ENCODE measurements around the gene ANG. TPM values are rescaled to one million over a fixed set of nuclear protein-coding genes. Genes with fewer than 3 reads are reported as not detected.

Gene ANG
- total and polyA plus RNA-seq, 3 experiments from 2014 or later = 0.39 to 1.4 (median 0.58) TPM

- Mint-ChIP-seq H3K27ac (no peak overlapping the region), H3K4me1 (peaks cover 6 to 10% (median 9%) of the 10 kb centered on the region in 3 donors)
- POLR2A ChIA-PET = interaction anchor here (1.3 to 4.4 kb wide), 5 partner anchors 20 to 342 kb away, joined by 4 to 31 read pairs (median 7); partner anchors contain the start of genes PARP2 and PIP4P1
Measured at GRCh38 chr14:20683125-20683890, 5.3 kb upstream of the ANG start.

GRCh38 chr14:20683891-20684661 lies 4.5 kb upstream of the ANG start, which contains the start of gene RNASE4:
Gene RNASE4, plus strand, starts transcription at chr14:20684560. Its CDS starts 14,812 bp downstream, at chr14:20699372.
- ChIA-PET CTCF (interaction anchor here (0.9 to 4.7 kb wide), 8 partner anchors 21 to 356 kb away, joined by 3 to 34 read pairs (median 8); partner anchors contain the start of gene PARP2), POLR2A (interaction anchor here (0.7 to 4.4 kb wide), 5 partner anchors 21 to 341 kb away, joined by 3 to 31 read pairs (median 7); partner anchors contain the start of genes PARP2 and PIP4P1)
- H3K27ac ChIP-seq (ENCODE audit: low read depth, low read length) = peak within 1 kb of the TSS; percentile 96
- H3K9me3 ChIP-seq (ENCODE audit: low read length) = no peaks in the 10 kb centered on the region
- peak within 1 kb of the TSS in 5 of 8 donors; percentile 30 to 93 (median 55) for H3K27ac Mint-ChIP-seq
- no peaks in the 10 kb centered on the region for H3K9me3 Mint-ChIP-seq
- no peaks in the 10 kb centered on the region for H3K27me3 ChIP-seq (ENCODE audit: insufficient read depth, low read length, poor library complexity, severe bottlenecking)
- H3K36me3 Mint-ChIP-seq = peaks cover 0 to 5% (median 0%) of the 10 kb centered on the region in 3 donors
- peaks cover 0 to 4% of the 10 kb centered on the region in 2 donors for H3K27me3 Mint-ChIP-seq
- H3K4me1 Mint-ChIP-seq = peaks cover 6 to 10% (median 9%) of the 10 kb centered on the region in 3 donors
- peak within 1 kb of the TSS; percentile 97 for H3K4me3 ChIP-seq (ENCODE audit: low read length)
- no peak within 1 kb of the TSS for H3K4me3 Mint-ChIP-seq
- peaks cover 25% of the 10 kb centered on the region for H3K4me1 ChIP-seq (ENCODE audit: insufficient read depth, low read length)
- DNase-seq = peak; percentile 64 to 88 (median 82)
- H3K36me3 ChIP-seq (ENCODE audit: insufficient read depth, low read length) = no peaks in the 10 kb centered on the region

More at GRCh38 chr14:20683125-20683890, 5.3 kb upstream of the ANG start:
- peak overlapping the region; percentile 97 for H3K4me3 ChIP-seq (ENCODE audit: low read length)
- H3K9me3 ChIP-seq (ENCODE audit: low read length) = no peaks in the 10 kb centered on the region
- CTCF ChIA-PET = interaction anchor here (0.9 to 4.7 kb wide), 10 partner anchors 15 to 355 kb away, joined by 3 to 35 read pairs (median 8); partner anchors contain the start of gene PARP2
- DNase-seq = peak; percentile 48 to 84 (median 78)
- H3K36me3 ChIP-seq (ENCODE audit: insufficient read depth, low read length) = no peaks in the 10 kb centered on the region
- H3K9me3 Mint-ChIP-seq = no peaks in the 10 kb centered on the region
- H3K4me3 Mint-ChIP-seq = no peak overlapping the region
- H3K27ac ChIP-seq (ENCODE audit: low read depth, low read length) = peak overlapping the region; percentile 96
- peaks cover 0 to 4% of the 10 kb centered on the region in 2 donors for H3K27me3 Mint-ChIP-seq
- peaks cover 0 to 5% (median 0%) of the 10 kb centered on the region in 3 donors for H3K36me3 Mint-ChIP-seq
- H3K4me1 ChIP-seq (ENCODE audit: insufficient read depth, low read length) = peaks cover 25% of the 10 kb centered on the region
- no peaks in the 10 kb centered on the region for H3K27me3 ChIP-seq (ENCODE audit: insufficient read depth, low read length, poor library complexity, severe bottlenecking)

- ChIA-PET POLR2A (interaction anchor here (0.7 to 4.4 kb wide), 3 partner anchors 72 to 75 kb away, joined by 3 to 31 read pairs (median 3); no protein-coding TSS in a partner anchor), CTCF (interaction anchor here (1.1 to 2.7 kb wide), 5 partner anchors 22 to 342 kb away, joined by 4 to 10 read pairs (median 7); partner anchors contain the start of gene PARP2)
- Mint-ChIP-seq H3K36me3 (peaks cover 0 to 5% (median 0%) of the 10 kb centered on the region in 3 donors), H3K27me3 (peaks cover 0 to 4% of the 10 kb centered on the region in 2 donors), H3K9me3 (no peaks in the 10 kb centered on the region), H3K4me1 (peaks cover 6 to 10% (median 9%) of the 10 kb centered on the region in 3 donors), H3K4me3 (no peak overlapping the region), H3K27ac (peak overlapping the region in 5 of 8 donors; percentile 30 to 93 (median 55))
- peaks cover 22% of the 10 kb centered on the region for H3K4me1 ChIP-seq (ENCODE audit: insufficient read depth, low read length)
- H3K27me3 ChIP-seq (ENCODE audit: insufficient read depth, low read length, poor library complexity, severe bottlenecking) = no peaks in the 10 kb centered on the region
- DNase-seq = no peak
- no peaks in the 10 kb centered on the region for H3K36me3 ChIP-seq (ENCODE audit: insufficient read depth, low read length)
- peak overlapping the region; percentile 97 for H3K4me3 ChIP-seq (ENCODE audit: low read length)
- H3K9me3 ChIP-seq (ENCODE audit: low read length) = no peaks in the 10 kb centered on the region
- H3K27ac ChIP-seq (ENCODE audit: low read depth, low read length) = no peak overlapping the region
Measured at GRCh38 chr14:20684662-20685456, 3.7 kb upstream of the ANG start.

GRCh38 chr14:20686386-20687143 lies 2.0 kb upstream of the ANG start:
- Mint-ChIP-seq H3K36me3 (peaks cover 0 to 4% (median 0%) of the 10 kb centered on the region in 3 donors), H3K27ac (peak overlapping the region in 1 of 8 donors; percentile 24), H3K4me3 (peak overlapping the region in 1 of 7 donors; percentile 9), H3K9me3 (no peaks in the 10 kb centered on the region), H3K27me3 (no peaks in the 10 kb centered on the region), H3K4me1 (peaks cover 10 to 16% (median 15%) of the 10 kb centered on the region in 3 donors)
- POLR2A ChIA-PET = interaction anchor here (0.5 kb wide), 1 partner anchor 344 kb away, joined by 8 read pairs; no protein-coding TSS in a partner anchor
- Histone ChIP-seq H3K36me3 (ENCODE audit: insufficient read depth, low read length) (no peaks in the 10 kb centered on the region), H3K27me3 (ENCODE audit: insufficient read depth, low read length, poor library complexity, severe bottlenecking) (no peaks in the 10 kb centered on the region), H3K4me3 (ENCODE audit: low read length) (no peak overlapping the region), H3K9me3 (ENCODE audit: low read length) (no peaks in the 10 kb centered on the region), H3K4me1 (ENCODE audit: insufficient read depth, low read length) (peaks cover 6% of the 10 kb centered on the region), H3K27ac (ENCODE audit: low read depth, low read length) (no peak overlapping the region)
- DNase-seq = no peak
- CTCF ChIA-PET = interaction anchor here (1.1 to 2.7 kb wide), 3 partner anchors 23 to 343 kb away, joined by 3 to 9 read pairs (median 3); partner anchors contain the start of gene PARP2

GRCh38 chr14:20687362-20688166 lies 1.0 kb upstream of the ANG start:
- ChIA-PET CTCF (interaction anchor here (0.7 to 1.2 kb wide), 3 partner anchors 24 to 284 kb away, joined by 3 read pairs; no protein-coding TSS in a partner anchor), POLR2A (no interaction called here)
- Histone ChIP-seq H3K9me3 (ENCODE audit: low read length) (no peaks in the 10 kb centered on the region), H3K27me3 (ENCODE audit: insufficient read depth, low read length, poor library complexity, severe bottlenecking) (no peaks in the 10 kb centered on the region), H3K4me3 (ENCODE audit: low read length) (no peak overlapping the region), H3K27ac (ENCODE audit: low read depth, low read length) (no peak overlapping the region), H3K4me1 (ENCODE audit: insufficient read depth, low read length) (peaks cover 6% of the 10 kb centered on the region), H3K36me3 (ENCODE audit: insufficient read depth, low read length) (no peaks in the 10 kb centered on the region)
- no peaks in the 10 kb centered on the region for H3K36me3 Mint-ChIP-seq
- DNase-seq = no peak
- no peaks in the 10 kb centered on the region for H3K9me3 Mint-ChIP-seq
- peaks cover 3% of the 10 kb centered on the region in 2 donors for H3K27me3 Mint-ChIP-seq
- H3K4me1 Mint-ChIP-seq = peaks cover 10 to 16% (median 15%) of the 10 kb centered on the region in 3 donors
- H3K4me3 Mint-ChIP-seq = peak overlapping the region in 1 of 7 donors; percentile 3
- peak overlapping the region in 1 of 8 donors; percentile 24 for H3K27ac Mint-ChIP-seq

Measured in CD8-positive, alpha-beta memory T cell (primary cell).